NCI-H748 (cell line): ENCODE measurements around the gene VPS9D1.
A peak's percentile ranks its signal among the peaks of the same experiment; 100 is the strongest.

Experiments
- DNase-seq: peaks from one replicate; lab custom pipeline; 2025; ENCODE audit not compliant: unreplicated experiment; lab: John Stamatoyannopoulos, UW

The VPS9D1 gene

DNA sequence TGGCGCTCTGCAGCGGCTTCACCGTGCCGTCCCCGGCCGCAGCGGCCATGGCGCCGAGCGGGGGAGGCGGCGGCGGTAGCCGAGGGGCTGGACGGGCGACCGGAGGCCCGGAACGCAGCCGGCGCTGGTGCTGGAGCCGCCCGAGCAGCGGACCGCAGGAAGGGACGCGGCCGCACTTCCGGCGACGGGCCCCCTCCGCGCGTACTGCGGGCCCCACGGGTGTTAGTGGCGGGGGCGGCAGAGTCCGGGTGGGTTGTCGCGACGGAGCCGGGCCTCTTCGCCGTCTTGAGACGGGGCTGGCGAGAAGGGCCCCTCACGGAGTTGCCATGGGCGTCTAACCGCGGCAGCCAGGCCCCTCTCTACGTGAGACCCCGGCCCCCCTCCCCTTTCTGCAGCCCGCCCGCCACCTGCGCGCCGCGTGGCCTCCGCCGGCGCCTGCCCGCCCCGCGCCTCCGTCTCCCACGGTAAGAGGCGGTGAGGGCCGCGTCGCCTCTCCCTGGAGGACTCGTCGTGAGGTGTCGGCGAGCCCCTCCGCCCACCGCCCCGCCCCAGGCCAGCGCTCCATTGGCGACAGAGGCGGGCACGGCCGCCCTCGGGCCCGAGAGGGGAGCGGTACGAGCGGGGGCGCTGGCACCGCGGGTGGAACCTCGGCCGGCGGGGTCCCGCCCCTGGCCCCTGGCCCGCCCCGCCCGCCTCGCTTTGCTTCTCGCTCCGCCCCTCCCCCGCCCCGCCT lies at the start of gene VPS9D1, which contains the start of gene ZNF276:
Gene VPS9D1 (minus strand): TSS at position 86 of the 733 bp plus-strand sequence. CDS start 37 bp downstream, at position 49.
Gene ZNF276 (plus strand): TSS at position 725 of the 733 bp plus-strand sequence. CDS start 104 bp downstream, outside the sequence.
- peak; percentile 79 for DNase-seq

DNA sequence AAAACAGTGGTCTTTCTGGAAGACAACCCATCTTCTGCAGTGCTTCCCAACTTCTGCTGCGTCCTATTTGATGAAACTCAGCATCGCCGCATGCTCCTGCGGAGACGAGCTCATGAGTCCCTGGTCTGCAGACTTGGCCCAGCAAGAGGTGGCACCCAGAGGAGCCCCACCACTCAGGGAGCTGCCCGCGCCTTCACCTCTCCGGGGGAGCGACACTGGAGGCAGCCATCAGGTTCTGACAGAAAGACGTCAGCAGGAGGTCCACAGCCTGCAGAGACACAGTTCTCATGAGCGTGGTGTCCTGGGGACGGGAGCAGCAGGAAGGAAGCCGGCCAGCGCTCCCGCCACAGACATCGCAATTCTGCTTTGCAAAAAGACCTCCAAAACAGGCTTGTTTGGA lies 49.7 kb upstream of the VPS9D1 start:
- DNase-seq: no peak

DNA sequence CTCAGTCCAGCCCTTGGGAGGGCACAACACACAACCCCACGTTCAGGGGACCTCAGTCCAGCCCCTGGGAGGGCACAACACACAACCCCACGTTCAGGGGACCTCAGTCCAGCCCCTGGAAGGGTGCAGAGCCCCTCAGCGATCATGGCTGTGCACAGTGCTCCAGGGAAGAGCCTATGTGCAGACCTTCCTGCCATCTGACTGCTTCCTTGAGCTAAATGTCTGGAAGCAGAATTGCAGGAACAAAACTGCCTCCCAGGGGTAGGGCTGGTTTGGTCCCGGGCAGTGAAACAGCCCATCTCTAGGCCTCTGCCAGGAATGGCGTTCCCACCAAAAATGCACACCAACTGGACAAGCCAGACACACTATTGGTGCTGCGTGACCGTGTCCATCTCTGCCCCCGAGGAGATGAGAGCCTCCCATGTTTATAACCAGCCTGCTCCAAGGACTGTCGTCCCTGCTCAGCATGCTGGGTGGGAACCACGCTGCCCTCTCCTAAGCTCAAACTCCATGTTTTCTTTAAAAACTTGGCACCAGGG lies 44.7 kb upstream of the VPS9D1 start:
- DNase-seq: no peak

DNA sequence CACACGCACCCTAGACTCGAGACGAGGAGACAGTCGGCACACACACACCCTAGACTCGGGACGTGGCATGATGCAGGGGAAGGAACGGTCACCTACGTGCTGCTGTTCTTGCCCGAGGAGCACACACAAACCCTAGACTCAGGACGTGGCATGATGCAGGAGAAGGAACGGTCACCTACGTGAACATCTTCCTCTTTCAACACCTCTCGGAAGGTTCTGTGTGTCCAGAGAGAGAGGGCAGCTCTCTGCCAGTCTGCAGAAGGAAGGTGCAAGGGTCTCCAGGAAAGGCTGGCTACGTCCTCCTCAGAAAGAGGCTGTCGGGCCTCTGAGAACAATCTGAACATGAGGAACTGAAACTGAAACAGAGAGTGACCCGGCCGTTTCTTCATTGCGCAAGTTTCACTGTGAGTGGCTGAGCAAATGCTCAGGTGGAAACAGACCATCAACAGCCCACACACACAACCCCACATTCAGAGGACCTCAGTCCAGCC lies 44.1 kb upstream of the VPS9D1 start:
- no peak for DNase-seq

DNA sequence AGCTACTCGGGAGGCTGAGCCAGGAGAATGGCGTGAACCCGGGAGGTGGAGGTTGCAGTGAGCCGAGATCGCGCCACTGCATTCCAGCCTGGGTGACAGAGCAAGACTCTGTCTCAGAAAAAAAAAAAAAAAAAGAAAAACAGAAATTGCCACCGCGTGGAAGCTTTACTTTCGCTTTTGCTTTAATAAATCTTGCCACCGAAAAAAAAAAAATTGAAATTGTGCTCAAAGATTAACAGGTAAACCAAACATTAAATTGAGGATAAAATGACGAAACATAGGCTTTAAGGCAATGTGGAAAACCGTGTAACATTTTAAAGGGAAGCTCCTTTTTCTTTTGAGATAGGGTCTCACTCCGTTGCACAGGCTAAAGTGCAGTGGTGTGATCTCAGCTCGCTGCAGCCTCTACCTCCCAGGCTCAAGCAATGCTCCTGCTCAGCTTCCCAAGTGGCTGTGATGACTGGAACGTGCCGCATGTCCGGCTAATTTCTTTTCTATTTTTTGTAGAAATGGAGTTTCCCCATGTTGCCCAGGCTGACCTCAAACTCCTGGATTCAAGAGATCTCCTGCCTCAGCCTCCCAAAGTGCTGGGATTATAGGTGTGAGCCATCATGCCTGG lies 40.7 kb upstream of the VPS9D1 start:
- DNase-seq: no peak

DNA sequence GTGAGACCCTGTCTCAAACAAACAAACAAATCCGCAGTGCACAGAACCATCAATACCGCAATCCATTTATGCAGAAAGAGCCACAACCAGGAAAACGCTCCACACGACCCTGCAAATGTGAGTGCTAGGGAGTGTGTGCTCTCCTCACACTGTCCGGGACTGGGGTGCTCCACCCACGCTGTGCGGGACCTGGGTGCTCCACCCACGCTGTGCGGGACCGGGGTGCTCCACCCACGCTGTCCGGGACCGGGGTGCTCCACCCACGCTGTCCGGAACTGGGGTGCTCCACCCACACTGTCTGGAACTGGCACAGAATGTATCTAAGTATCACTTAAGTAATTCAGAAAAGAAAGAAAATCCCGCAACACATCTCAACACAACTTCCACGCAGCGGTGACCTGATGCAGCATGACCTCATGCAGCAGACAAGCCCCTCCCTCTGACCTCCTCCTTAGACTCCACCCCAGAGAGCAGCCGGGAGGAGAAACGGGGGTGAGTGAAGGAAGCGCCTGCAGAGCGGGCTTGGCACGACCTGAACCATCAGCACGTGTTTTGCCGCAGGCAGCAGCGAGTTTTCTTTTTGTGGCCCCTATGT lies 39.1 kb upstream of the VPS9D1 start:
- DNase-seq: no peak

DNA sequence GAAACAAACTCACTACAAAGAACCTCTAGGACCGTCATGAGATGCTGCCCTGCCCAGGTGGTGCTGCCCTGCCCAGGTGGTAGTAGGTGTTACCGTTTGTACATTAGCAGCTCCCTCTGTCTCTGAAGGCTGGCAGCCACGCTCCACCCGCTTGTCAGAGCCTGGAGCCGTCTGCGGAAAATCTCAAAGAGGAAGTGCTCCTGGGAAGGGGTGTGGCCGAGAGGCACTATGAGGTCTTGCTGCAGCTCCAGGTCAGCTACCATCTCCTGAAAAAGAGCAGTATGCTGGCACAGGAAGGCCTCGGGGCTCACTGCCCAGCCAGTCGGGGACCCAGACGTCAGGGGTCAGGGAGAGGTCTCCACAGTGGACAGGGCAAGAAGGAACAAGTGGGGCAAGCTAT lies 28.9 kb upstream of the VPS9D1 start:
- no peak for DNase-seq

- no peak for DNase-seq
Measured at GRCh38 chr16:89748921-89749320, 28.2 kb upstream of the VPS9D1 start.

- DNase-seq: no peak
Measured at GRCh38 chr16:89748076-89748475, 27.4 kb upstream of the VPS9D1 start.

GRCh38 chr16:89746043-89746442 lies 25.3 kb upstream of the VPS9D1 start:
- no peak for DNase-seq

- no peak for DNase-seq
Measured at GRCh38 chr16:89744813-89745212, 24.1 kb upstream of the VPS9D1 start.

GRCh38 chr16:89742948-89743347 lies 22.2 kb upstream of the VPS9D1 start:
- DNase-seq: no peak

DNA sequence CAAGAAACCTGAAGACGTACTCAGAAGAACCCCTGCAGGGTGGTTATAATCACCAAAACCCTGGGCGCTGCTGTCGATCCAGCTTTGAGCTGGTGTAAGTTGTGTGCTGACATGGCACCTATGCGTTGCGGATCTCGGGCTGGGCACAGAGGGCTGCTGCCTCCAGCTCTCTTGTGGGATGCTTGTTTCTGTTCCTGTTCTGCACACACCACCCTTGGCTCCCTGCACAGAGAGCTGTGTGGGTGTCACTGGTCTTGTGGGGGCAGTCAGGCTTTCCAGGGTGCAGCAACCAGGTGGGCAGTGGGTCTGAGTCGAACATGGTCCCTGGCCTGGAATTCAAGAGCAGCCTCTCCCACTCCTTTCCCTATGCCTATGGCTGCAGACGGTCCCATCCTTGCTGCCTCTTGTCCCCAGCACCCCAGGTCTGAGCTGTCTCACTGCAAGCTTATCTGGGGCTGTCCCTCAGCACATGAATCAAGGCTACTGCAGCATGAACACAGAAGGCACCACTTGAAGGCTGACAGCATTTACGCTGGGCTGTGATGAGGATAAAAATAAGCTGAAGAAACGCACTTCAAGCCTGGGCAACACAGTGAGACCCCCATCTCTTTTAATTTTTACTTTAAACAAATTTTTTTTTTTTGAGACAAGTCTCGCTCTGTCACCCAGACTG lies 20.8 kb upstream of the VPS9D1 start:
- DNase-seq: no peak

GRCh38 chr16:89739383-89739782 lies 18.7 kb upstream of the VPS9D1 start:
- DNase-seq: no peak

DNA sequence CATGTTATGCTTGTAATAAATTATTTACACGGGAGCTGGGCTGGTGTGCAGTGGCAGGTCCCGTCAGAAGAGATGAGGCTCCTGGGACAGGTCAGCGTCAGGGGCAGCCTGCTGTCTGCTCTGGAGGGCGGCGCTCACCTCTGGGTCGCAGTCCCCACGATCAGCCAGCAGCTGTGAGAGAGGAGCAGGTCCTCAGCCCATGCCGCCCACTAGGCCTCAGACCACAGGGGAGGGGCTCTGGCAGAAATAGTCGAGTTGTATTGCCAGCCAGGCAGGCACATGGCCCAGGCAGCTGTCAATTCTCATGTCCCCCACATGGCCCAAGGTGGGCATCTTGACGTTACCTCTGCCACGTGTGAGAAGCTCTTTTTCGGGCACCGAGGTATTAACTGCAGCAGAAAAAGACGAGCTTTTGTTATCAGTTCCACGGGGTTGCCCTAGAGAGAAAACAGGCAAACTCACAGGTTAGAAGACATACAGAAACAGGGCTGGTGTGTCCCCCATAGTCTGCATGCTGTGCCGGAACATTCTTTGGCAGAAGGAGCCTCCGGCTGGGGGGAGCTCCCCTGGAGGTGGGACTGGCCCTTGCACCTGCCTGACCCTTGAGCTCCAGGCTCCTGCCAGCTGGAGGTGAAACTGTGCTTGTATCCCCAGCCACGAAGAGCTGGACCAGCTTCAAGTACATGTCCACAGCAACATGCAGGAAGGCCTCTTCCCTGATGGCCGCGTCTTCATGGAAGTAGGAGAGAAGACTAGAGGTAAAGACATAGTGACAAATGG lies 18.0 kb upstream of the VPS9D1 start:
- DNase-seq: no peak

DNA sequence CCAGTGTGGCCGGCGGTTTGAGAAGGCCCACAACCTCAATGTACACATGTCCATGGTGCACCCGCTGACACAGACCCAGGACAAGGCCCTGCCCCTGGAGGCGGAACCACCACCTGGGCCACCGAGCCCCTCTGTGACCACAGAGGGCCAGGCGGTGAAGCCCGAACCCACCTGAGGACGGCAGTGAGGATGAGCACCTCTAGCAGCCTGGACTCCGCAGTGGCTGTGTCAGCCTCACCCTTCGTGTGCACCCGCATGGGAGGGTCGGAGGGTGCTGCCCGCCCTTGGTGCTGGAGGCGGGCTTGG lies 17.3 kb upstream of the VPS9D1 start:
- no peak for DNase-seq

DNA sequence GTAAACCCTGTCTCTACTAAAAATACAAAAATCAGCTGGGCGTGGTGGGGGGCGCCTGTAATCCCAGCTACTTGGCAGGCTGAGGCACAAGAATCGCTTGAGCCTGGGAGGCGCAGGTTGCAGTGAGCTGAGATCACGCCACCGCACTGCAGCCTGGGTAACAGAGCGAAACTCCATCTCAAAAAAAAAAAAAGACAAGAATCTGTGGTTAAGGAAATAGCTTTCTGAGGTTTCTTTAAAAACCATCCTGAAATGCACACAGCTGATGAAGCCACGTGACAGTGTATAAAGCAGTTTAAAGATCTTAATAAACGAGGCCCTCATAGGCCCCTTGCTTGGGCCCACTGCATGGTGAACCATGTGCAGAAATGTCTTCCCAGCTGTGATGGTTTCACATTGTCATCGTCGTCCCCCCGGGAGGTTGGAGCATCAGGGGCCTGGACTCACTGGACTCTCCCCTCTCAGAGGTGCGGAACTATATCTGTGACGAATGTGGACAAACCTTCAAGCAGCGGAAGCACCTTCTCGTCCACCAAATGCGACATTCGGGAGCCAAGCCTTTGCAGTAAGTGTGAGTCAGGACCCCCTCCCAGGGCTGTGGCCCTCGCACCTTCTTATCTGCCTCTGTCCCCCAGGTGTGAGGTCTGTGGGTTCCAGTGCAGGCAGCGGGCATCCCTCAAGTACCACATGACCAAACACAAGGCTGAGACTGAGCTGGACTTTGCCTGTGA lies 16.8 kb upstream of the VPS9D1 start:
- DNase-seq: no peak

DNA sequence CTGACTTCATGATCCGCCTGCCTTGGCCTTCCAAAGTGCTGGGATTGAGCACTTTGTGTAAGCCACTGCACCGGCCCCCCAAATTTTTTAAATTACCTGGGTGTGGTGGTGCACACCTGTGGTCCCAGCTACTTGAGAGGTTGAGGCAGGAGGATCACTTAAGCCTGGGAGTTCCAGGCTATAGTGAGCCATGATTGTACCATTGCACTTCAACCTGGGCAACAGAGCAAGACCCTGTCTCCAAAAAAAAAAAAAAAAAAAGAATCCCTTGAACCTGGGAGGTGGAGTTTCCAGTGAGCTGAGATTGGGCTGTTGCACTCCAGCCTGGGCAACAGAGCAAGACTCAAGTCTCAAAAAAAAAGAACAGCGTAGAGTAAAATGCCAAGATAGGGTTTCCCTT lies 15.9 kb upstream of the VPS9D1 start:
- no peak for DNase-seq

DNA sequence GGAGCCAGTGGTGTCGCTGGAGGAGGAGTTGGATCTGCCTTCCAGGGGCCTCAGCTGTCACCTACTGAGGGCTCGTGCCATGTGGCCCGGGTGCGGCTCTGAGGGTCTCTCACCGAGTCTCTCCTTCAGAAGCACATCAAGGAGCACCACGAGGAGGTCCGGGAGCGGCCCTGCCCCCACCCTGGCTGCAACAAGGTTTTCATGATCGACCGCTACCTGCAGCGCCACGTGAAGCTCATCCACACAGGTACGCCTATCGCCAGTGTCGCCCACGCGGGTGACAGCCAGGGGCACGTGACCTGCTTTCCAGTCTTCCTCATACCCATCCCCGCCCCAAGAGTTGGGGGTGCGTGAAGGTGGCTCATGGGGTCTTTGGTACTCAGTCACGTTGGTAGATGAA lies 13.1 kb upstream of the VPS9D1 start:
- DNase-seq: no peak

- DNase-seq: no peak
Measured at GRCh38 chr16:89733322-89733721, 12.6 kb upstream of the VPS9D1 start.
